ENCODE results near the gene GALNS.
"Not testable (repeated sequence)": the region's sequence is repeated elsewhere in the genome, so short reads cannot be mapped to it uniquely, and the experiment has no call there.

GALNS gene

DNA sequence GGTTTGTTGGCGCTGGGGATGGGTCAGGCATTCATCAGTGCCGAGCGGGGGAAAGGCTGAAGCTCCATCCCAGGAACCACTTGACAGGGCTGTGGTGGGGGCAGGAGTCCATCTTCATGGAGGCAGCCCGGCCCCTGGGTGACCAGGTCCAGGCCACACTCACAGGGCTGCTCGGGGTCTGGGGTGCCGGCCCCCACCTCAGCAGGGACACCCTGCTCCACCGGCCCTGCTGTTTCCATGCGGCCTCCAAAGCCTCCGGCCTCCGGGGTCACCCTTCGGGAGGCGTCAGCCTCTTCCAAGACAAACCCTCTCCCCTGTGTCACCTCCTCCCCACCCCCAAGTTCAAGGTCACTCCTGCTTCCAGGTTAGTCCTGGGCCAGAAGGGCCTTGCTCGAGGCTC lies 22.1 kb downstream of the GALNS start:
- DNase-seq, result no peak

DNA sequence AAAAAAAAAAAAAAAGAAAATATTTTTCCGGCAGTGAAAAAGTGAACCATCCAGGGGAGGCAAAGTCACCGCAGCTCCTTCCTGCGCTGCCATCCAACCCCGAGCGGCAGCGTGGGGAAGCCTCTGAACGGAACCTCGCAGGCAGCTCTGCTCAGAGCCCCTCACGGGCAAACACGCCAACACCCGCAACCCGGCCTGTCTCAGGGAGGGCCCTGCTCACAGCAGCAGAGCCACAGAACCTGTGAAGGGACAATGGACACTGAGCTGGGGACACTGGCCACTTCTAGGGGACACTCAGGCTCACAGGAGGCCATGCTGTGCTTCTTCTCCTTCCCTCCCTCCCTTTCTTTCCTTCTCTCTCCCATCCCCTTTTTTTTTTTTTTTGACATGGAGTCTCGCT lies 23.7 kb downstream of the GALNS start:
- DNase-seq, result no peak

DNA sequence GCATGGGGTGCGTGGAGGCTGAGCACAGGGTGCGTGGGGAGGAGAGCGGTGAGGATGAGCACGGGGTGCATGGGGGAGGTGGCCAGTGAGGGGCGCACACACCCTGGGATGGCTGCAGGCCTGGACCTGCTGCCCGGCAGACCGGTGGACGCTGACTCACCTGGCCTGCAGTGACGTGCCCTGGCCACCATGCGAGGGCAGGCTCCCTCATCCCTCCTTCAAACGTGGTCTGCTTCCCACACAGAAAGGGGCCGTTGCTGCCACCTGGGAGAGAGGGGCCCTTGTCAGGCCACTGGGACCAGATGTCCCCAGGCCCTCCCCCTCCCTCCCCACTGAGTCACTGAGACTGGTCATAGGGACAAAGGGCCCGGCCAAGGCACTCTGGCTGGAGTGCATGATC lies 24.9 kb downstream of the GALNS start:
- no peak for DNase-seq

- DNase-seq, result no peak
These were observed 26.0 kb downstream of the GALNS start for GRCh38 chr16:88830783-88831182.

DNA sequence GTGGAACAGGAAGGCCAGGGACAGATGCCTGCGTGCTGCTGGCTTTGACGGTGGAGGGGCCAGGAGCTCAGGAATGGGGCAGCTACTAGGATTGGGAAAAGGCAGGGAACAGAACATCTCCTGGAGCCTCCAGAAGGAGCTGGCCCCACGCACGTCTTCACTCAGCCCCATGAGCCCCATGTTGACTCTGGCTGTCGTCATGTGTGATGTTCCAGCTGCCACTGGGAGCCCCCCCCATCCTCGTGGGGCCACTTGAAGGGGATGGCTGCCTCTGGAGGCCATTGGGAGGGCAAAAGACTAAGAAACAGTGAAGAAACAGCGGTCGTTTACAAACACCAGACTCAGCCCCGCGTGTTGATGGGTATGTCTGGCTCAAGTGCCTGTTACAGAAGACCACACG lies 26.5 kb downstream of the GALNS start:
- no peak for DNase-seq

DNA sequence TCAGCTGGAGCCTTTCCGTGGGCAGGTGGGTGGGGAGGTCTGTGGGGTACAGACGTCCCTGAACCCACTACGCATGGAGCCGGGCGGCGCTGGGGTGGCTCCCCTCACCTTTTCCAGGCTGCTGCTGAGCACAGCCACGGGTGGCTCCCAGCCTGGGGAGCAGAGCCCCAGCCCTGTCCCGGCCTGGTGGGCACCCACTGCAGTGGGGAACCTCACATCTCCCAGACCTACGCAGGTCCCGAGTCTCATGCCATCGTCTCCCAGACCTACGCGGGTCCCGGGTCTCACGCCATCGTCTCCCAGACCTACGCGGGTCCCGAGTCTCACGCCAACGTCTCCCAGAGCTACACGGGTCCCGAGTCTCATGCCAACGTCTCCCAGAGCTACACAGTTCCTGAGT lies 28.0 kb downstream of the GALNS start:
- DNase-seq, result no peak

DNA sequence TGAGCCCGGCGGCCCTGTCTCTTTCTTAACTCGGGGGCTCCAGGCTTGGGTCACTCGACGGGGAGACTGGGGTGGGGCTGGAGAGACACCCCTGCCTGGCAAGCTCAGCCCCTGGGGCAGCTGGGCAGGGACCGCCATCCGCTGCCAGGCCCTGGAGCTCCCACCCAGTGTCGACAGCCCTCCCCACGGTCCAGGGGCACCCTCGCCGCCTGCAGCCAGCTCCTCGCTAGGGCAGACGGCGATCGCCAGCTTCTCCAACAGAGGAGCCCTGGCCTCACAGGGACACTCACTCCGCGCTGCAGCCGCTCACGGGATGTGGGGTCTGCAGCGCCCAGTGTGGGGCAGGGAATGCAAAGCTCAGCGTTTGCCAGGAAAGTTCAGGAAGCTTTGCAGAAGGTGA lies 29.0 kb downstream of the GALNS start:
- DNase-seq, result no peak

GRCh38 chr16:88826070-88826840 lies 30.5 kb downstream of the GALNS start:
- no peak for DNase-seq

DNA sequence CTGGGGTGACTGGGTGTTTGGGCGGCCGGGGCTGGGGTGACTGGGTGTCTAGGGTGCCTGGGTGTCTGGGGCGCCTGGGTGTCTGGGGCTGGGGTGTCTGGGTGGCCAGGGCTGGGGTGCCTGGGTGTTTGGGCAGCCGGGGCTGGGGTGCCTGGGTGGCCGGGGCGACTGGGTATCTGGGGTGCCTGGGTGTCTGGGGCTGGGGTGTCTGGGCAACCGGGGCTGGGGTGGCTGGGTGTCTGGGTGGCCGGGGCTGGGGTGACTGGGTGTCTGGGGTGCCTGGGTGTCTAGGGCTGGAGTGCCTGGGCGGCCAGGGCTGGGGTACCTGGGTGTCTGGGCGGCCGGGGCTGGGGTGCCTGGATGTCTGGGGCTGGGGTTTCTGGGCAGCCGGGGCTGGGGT lies 31.6 kb downstream of the GALNS start:
- DNase-seq, result no peak

DNA sequence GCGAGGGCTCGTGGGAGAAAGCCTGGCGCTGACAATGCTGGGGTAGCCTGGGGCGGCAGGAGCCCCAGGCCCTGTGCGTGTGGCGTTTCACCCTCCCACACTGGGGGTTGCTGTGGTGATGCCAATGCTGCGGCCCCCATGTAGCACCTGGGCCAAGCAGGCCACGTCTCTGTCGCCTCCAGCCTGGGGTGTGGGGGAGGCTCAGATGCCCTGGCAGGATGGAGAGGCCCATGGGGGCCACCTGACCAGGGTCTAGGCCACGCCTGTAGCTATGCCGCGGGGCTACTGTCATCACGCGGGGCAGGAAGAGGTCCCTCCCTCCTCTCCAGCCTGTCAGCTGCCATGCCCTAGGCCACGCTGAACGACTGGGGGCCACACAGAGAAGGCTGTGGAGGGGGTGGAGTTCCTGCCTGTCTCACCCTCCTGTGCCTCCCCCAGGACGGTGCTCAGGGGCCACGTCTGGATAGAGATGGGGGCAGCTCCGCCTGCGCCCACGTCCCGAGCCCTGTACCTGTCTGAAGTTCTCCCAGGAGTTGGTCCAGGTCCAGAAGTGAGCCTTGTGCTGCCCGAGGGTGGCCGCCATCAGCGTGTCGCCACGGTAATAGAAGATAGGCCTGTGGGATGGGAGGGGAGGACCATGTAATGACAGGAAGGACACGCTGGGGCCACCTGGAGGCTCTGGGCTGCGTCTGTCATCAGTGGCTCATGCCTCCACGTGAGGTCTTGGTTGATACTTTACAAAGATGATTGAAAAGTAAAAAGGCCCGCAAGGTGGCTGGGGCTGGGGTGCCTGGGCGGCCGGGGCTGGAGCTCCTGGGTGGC lies 32.3 kb downstream of the GALNS start:
- DNase-seq, result no peak

- DNase-seq, result not testable (repeated sequence)
These were observed 33.1 kb downstream of the GALNS start for GRCh38 chr16:88823646-88824045.

GRCh38 chr16:88822281-88823040 lies 34.3 kb downstream of the GALNS start:
- no peak for DNase-seq

GRCh38 chr16:88821168-88821850 lies 35.4 kb downstream of the GALNS start:
- no peak for DNase-seq

DNA sequence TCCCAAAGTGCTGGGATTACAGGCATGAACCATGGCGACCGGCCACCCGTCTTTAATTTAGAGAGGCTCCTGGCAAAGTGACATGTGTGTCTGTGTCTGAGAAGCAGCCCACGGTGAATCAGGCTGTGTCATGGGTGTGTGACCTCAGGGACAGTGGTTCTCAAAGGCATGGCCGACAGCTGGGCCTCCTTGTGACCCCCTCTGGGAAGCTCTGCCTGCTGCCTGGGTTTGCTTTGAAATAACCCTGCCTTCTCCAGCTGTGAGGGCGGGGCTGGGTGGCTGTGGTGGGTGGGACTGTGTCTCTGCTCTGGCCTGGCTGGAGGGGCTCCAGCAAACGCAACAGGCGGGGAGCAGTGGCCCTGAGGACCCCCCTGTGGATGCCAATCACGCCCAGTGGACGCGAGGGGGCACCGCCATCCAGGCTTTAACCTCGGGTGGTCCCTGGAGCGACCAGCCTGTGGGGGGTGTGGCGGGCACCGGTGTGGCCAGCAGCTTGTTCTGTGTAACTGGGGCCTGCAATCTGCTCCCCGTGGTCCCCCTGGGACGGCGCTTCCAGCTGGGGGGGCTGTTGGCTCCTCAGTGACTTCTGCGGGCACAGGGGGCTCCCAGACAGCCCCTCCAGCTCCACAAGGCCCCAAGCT lies 36.2 kb downstream of the GALNS start:
- DNase-seq, result no peak

GRCh38 chr16:88819126-88819525 lies 37.6 kb downstream of the GALNS start:
- DNase-seq, result no peak

GRCh38 chr16:88818575-88818874 lies 38.2 kb downstream of the GALNS start:
- no peak for DNase-seq

DNA sequence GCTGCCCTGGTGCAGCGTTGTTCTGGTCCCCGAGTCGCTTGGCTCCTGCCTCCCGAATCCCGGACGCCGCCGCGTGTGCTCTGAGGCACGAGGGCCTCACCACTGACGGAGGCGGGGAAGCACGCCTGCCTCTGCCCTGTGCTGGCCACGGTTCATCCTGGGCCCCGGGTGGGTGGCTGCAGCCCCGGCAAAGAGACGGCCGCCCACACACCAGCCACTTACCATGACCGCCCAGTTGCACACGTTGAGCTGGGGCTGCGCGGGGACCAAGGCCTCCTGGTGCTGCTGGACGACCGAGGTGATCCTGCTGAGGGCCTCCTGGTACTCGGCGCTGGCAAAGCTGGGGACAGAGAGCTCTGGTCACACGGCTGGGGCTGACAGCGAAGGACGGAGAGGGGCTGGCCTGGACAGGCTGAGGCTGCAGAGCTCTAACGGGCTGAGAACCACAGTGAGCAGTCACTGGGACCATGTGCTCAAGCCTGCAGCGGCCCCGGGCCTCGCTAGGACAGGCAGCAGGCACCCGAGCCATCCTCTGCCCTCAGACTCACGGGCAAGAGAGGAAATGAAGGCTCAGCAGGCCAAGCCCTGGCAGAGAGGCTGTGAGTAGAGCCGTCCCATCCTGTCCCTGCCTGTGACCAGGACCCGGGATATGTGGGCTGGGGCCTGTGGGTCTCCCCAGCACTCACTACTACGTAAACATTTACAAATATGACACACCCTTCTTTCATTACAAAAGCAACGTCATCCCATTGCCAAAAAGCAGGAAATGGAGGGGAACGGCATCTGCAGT lies 38.8 kb downstream of the GALNS start:
- DNase-seq, result peak; percentile 37

DNA sequence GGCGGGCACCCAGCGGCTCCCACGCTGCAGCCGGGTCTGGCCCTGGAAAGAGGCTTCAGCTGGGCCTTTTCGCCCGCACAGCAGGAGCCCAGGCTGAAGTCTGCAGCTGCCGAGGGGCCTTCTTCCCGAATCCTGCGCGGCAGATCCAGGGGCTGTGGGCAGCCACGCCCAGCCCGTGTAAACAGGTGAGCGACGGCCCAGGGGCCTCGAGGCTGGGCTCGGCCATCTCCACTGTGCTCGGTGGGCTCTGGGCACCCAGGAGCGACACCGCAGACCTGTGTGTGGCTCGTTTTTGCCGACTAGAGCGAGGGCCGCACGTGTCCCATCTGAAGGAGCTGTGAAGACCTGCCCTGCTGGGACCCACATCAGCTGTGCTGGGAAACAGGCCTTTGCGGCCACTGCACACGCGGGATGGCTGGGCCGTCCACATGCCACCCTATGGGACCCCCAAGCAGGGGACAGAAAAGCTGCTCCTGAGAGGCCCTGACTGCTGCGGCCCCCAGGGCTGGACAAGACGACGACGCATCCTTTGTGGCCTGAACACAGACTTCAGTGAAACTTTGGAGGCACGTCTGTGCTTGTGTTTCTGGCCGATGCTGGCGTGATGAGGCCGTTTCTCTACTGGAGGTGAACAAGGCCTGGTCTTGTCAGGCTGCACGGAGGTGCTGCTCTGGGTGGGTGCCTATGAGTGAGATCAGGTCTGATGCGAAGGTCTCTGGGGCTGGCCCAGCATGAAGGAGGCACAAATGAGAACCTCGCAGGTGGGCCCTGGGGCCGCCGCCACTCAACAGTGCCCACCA lies 39.8 kb downstream of the GALNS start:
- DNase-seq, result no peak

DNA sequence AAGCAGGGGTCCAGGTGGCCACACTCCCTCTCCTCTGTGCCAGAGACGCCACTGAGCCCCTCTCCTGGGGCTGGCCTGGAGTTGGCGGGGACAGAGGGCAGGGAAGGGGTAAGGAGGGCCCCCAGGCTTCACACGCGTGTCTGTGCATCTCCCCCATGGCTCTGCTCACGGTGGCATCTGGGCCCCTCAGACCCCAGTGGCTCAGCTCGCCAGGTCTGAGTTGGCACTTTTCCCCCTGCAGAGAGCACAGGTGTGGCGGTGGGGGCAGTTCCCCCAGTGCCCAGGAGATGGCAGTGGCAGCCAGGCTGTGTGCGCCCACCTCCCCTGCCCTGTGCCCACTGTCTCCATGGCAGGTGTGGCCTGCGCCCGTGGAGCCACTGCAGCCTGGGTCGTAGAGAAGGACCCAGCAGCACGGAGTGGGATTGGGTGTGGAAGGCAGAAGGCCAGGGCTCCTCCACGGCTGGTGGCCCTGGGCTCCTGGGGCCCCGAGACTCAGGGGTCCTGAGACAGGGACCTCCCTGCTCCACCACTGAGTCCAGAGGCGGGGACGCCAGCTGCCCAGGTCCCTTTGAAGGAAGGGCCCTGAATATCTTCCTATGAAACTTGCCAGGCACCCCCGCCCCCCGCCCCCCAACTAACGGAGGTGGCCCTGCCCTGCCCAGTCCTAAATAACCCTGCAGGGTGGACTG lies 40.7 kb downstream of the GALNS start:
- DNase-seq, result no peak

GRCh38 chr16:88815227-88815626 lies 41.5 kb downstream of the GALNS start:
- no peak for DNase-seq
